Astrocyte (in vitro differentiated cells and primary cell): Measurements from ENCODE around the gene METTL2A. TPM values are rescaled to one million over a fixed set of nuclear protein-coding genes. Genes with fewer than 3 reads are reported as not detected.
"Not testable (repeated sequence)": the region's sequence is repeated elsewhere in the genome, so short reads cannot be mapped to it uniquely, and the experiment has no call there.

ENCODE experiments used
- DNase-seq: peaks from one replicate; pipeline ENCODE4 v3.0.0-alpha.2; 2010; ENCODE audit warnings: low read depth
- FAIRE-seq: peaks from 2 replicates; lab custom pipeline; 2011; peaks lifted over from hg19 to GRCh38; lab: Jason Lieb, UNC
- H2AFZ ChIP-seq: 2 replicates; pipeline ENCODE4 v1.6.0; 2012; ENCODE audit warnings: low read depth, low read length, inconsistent platforms
- H3K27ac ChIP-seq: 2 replicates; pipeline ENCODE4 v1.5.1; 2011; ENCODE audit warnings: low read depth, low read length, inconsistent platforms
- H3K27me3 ChIP-seq: 2 replicates; pipeline ENCODE4 v1.6.0; 2011; ENCODE audit warnings: low read length, inconsistent platforms; ENCODE audit not compliant: insufficient read depth
- H3K36me3 ChIP-seq: 2 replicates; pipeline ENCODE4 v1.5.1; 2011; ENCODE audit warnings: low read length, inconsistent platforms; ENCODE audit not compliant: insufficient read depth
- H3K4me1 ChIP-seq: 2 replicates; pipeline ENCODE4 v1.5.1; 2011; ENCODE audit warnings: low read length, inconsistent platforms; ENCODE audit not compliant: insufficient read depth
- H3K4me2 ChIP-seq: 2 replicates; pipeline ENCODE4 v1.6.0; 2012; ENCODE audit warnings: low read length, inconsistent platforms
- H3K4me3 ChIP-seq: 2 replicates; pipeline ENCODE4 v1.5.1; 2011; ENCODE audit warnings: low read depth, mild to moderate bottlenecking, low read length, inconsistent platforms; ENCODE audit not compliant: insufficient read depth
- H3K79me2 ChIP-seq: 2 replicates; pipeline ENCODE4 v1.6.0; 2012; ENCODE audit warnings: mild to moderate bottlenecking, low read length, inconsistent platforms; ENCODE audit not compliant: insufficient read depth
- H3K9ac ChIP-seq: 2 replicates; pipeline ENCODE4 v1.6.0; 2012; ENCODE audit warnings: mild to moderate bottlenecking, low read length, inconsistent platforms
- H3K9me3 ChIP-seq: 2 replicates; pipeline ENCODE4 v1.5.1; 2012; ENCODE audit warnings: low read depth, mild to moderate bottlenecking, low read length, inconsistent platforms; ENCODE audit not compliant: insufficient read depth
- H4K20me1 ChIP-seq: 2 replicates; pipeline ENCODE4 v1.6.0; 2012; ENCODE audit warnings: low read length, inconsistent platforms; ENCODE audit not compliant: insufficient read depth
- H3K27ac Mint-ChIP-seq: one replicate; pipeline ENCODE4 v1.8.0; 2021; ENCODE audit warnings: mild to moderate bottlenecking, mixed read lengths; ENCODE audit not compliant: unreplicated experiment
- H3K27me3 Mint-ChIP-seq: one replicate; pipeline ENCODE4 v1.8.0; 2021; ENCODE audit warnings: low read depth, mixed read lengths; ENCODE audit not compliant: unreplicated experiment
- H3K36me3 Mint-ChIP-seq: one replicate; pipeline ENCODE4 v1.8.0; 2021; ENCODE audit warnings: low read depth, mixed read lengths; ENCODE audit not compliant: unreplicated experiment
- H3K4me1 Mint-ChIP-seq: one replicate; pipeline ENCODE4 v1.8.0; 2021; ENCODE audit warnings: low read depth, mixed read lengths; ENCODE audit not compliant: unreplicated experiment
- H3K4me3 Mint-ChIP-seq: one replicate; pipeline ENCODE4 v1.8.0; 2021; ENCODE audit warnings: mild to moderate bottlenecking, moderate library complexity, mixed read lengths; ENCODE audit not compliant: unreplicated experiment
- H3K9me3 Mint-ChIP-seq: one replicate; pipeline ENCODE4 v1.8.0; 2021; ENCODE audit warnings: mild to moderate bottlenecking, mixed read lengths; ENCODE audit not compliant: unreplicated experiment
- CTCF ChIP-seq: IDR thresholded peaks from 2 replicates; pipeline ENCODE4 v1.5.1; 2011; ENCODE audit warnings: low read depth, mild to moderate bottlenecking, inconsistent platforms, low read length, moderate library complexity; ENCODE audit not compliant: insufficient read depth
- EZH2 ChIP-seq: IDR thresholded peaks from 2 replicates; pipeline ENCODE4 v1.6.1; 2012; ENCODE audit warnings: mild to moderate bottlenecking, low read length, inconsistent platforms; ENCODE audit not compliant: insufficient read depth
- total RNA-seq: library from RNA; stranded (reverse); gene quantifications from 2 replicates; pipeline ENCODE4 v1.2.1, GENCODE V29; 2021

METTL2A gene
- total RNA-seq, 1 donor from 2014 or later = 20.9 TPM

DNA sequence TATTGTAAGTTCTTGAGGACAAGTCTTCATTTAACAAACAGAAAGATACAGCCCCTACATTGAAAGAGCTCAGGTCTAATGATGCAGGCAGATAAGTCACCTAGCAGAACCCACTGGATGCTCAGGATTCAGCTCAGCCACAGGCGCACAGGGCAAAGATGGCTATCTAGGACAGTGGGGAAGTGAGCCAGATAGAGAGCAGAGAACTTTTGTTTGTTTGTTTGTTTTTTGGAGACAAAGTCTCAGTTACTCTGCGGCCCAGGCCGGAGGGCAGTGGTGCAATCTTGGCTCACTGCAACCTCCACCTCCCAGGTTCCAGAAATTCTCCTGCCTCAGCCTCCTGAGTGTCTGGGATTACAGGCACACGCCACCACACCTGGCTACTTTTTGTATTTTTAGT, 20.4 kb downstream of the METTL2A start:
- Histone ChIP-seq H3K4me1 (no peaks in the 10 kb centered on the region), H3K79me2 (no peaks in the 10 kb centered on the region), H3K9me3 (no peaks in the 10 kb centered on the region), H3K27ac (no peak overlapping the region), H3K36me3 (peaks cover 19% of the 10 kb centered on the region), H3K9ac (no peak overlapping the region), H4K20me1 (no peaks in the 10 kb centered on the region), H3K27me3 (no peaks in the 10 kb centered on the region), H3K4me3 (no peak overlapping the region), H3K4me2 (no peak overlapping the region), H2AFZ (no peak overlapping the region)
- no peaks in the 10 kb centered on the region for H3K9me3 Mint-ChIP-seq
- H3K4me3 Mint-ChIP-seq = no peak overlapping the region
- DNase-seq (no peak), FAIRE-seq (no peak)
- TF ChIP-seq CTCF (no peak), EZH2 (no peak)
- H3K36me3 Mint-ChIP-seq = peaks cover 10% of the 10 kb centered on the region
- H3K4me1 Mint-ChIP-seq = no peaks in the 10 kb centered on the region
- H3K27me3 Mint-ChIP-seq = no peaks in the 10 kb centered on the region
- no peak overlapping the region for H3K27ac Mint-ChIP-seq

GRCh38 chr17:62445791-62446190, 22.1 kb downstream of the METTL2A start:
- not testable (repeated sequence) for H3K4me3 ChIP-seq, DNase-seq, H3K4me3 Mint-ChIP-seq, H3K9ac ChIP-seq, H3K9me3 ChIP-seq, H3K27ac ChIP-seq, H3K4me1 ChIP-seq, H3K4me1 Mint-ChIP-seq, H4K20me1 ChIP-seq, H3K27ac Mint-ChIP-seq, FAIRE-seq, H3K27me3 Mint-ChIP-seq, H3K4me2 ChIP-seq, H2AFZ ChIP-seq, H3K9me3 Mint-ChIP-seq, H3K27me3 ChIP-seq, H3K79me2 ChIP-seq
- peaks cover 18% of the 10 kb centered on the region for H3K36me3 ChIP-seq
- peaks cover 12% of the 10 kb centered on the region for H3K36me3 Mint-ChIP-seq

- not testable (repeated sequence) for H3K36me3 ChIP-seq, H3K79me2 ChIP-seq, H3K9ac ChIP-seq, H4K20me1 ChIP-seq, H3K36me3 Mint-ChIP-seq, H3K4me3 Mint-ChIP-seq, H3K4me1 ChIP-seq, H3K4me3 ChIP-seq, H3K4me2 ChIP-seq, H3K27ac Mint-ChIP-seq, FAIRE-seq, H3K27me3 Mint-ChIP-seq, H3K9me3 Mint-ChIP-seq, H3K27ac ChIP-seq, H3K4me1 Mint-ChIP-seq, H3K9me3 ChIP-seq, H3K27me3 ChIP-seq, DNase-seq, H2AFZ ChIP-seq
Observed at GRCh38 chr17:62452195-62452594, 28.5 kb downstream of the METTL2A start.

DNA sequence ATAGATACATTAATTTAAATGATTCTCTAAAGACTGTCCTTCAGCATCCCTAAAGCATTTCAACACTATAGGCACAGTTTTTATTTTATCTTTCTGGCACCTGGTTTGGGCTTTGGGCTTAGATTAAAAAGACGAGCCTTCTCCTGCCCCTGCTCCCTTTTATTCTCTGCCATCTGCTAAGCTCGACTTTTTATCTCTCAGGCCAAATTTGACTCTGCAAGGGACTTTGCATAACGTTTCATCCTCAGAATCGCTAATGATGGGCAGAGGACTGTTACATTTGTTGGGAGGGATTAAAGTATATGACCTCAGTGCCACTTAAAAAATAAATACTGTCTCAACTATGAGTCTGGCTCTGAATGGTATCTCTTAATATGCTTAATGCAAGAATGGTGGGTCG, 29.3 kb downstream of the METTL2A start:
- H3K36me3 ChIP-seq, H3K9ac ChIP-seq, H3K9me3 ChIP-seq: not testable (repeated sequence)

DNA sequence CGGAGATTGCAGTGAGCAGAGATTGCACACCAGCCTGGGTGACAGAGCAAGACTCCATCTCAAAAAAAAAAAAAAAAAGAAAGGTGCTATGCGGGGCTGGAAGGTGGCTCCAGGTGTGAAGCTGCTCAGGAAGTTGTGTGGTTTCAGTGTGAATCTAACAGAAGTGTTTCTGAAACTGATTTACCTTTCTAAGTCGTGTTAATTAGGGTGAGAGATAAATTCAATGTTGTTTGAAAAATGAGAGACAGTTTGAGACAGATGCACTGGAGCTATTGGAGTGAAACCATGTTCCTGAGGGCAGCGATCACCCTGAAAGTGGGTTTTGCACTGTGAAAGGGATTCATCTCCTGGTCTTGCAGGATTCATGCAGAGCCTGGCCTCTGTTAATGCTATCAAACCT, 30.0 kb downstream of the METTL2A start:
- not testable (repeated sequence) for H3K27ac Mint-ChIP-seq

More for the DNA sequence above, 29.3 kb downstream of the METTL2A start:
- H3K4me3 ChIP-seq, H4K20me1 ChIP-seq, H3K4me1 Mint-ChIP-seq, H3K79me2 ChIP-seq, DNase-seq, H3K27me3 ChIP-seq, H3K4me2 ChIP-seq, H3K4me3 Mint-ChIP-seq, H3K27ac ChIP-seq, H3K27ac Mint-ChIP-seq, FAIRE-seq, H3K9me3 Mint-ChIP-seq, H2AFZ ChIP-seq, H3K27me3 Mint-ChIP-seq, H3K36me3 Mint-ChIP-seq, H3K4me1 ChIP-seq: not testable (repeated sequence)

More for the DNA sequence above, 30.0 kb downstream of the METTL2A start:
- H3K4me2 ChIP-seq, H2AFZ ChIP-seq, H3K79me2 ChIP-seq, H3K27me3 Mint-ChIP-seq, H3K27me3 ChIP-seq, FAIRE-seq, H3K27ac ChIP-seq, H3K4me3 Mint-ChIP-seq, H3K36me3 ChIP-seq, H3K4me3 ChIP-seq, H3K9me3 ChIP-seq, H3K4me1 Mint-ChIP-seq, H3K9ac ChIP-seq, H4K20me1 ChIP-seq, H3K4me1 ChIP-seq, H3K36me3 Mint-ChIP-seq, DNase-seq, H3K9me3 Mint-ChIP-seq: not testable (repeated sequence)
